ENCODE data around the gene BEAN1. TPM values are rescaled to one million over a fixed set of nuclear protein-coding genes. Genes with fewer than 3 reads are reported as not detected.

BEAN1 gene
- total and polyA plus RNA-seq, 9 of the 15 experiments (the other 6 are each of a cell fraction or from before 2014, with no cell fraction given): not detected

DNA sequence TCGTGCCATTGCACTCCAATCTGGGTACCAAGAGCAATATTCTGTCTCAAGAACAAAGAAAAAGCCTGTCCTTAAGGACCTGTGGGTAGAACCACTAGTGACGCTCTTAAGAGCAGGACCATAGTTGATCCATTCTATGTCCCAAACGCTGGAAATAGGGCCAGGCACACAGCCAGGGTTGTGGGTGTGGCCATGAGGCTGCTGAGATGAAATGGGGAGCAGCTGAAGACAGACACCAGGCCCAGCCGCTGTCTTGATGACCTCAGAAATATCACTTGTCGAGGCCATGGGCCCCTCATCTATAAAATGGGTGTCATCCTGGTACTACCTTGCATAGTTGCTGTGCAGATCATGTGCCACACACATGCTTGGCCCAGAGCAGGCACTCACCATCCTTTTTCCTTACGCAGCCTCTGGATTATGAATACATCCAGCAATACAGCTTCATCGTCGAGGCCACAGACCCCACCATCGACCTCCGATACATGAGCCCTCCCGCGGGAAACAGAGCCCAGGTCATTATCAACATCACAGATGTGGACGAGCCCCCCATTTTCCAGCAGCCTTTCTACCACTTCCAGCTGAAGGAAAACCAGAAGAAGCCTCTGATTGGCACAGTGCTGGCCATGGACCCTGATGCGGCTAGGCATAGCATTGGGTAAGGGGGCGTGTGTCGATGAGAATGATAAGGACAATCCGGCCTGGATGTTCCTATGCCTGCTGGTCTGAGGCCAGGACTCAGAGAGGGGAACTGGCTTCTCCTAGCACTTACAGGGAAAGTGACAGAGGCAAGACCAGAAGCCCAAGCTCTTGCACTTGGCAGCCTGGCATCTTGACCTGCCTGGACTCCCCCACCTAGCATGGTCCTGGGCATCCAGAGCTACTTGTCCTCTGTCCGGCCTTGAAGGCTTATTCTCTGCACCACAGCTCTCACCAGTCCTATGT lies 35.1 kb upstream of the BEAN1 start (continued):
- TF ChIP-seq NCOR1 (IDR thresholded peaks at IDR 0.05): no peak
- no peak for TF ChIP-seq ZNF232 (CRISPR knock-in tag; IDR thresholded peaks at IDR 0.05)
- TF ChIP-seq, protein P1, sequence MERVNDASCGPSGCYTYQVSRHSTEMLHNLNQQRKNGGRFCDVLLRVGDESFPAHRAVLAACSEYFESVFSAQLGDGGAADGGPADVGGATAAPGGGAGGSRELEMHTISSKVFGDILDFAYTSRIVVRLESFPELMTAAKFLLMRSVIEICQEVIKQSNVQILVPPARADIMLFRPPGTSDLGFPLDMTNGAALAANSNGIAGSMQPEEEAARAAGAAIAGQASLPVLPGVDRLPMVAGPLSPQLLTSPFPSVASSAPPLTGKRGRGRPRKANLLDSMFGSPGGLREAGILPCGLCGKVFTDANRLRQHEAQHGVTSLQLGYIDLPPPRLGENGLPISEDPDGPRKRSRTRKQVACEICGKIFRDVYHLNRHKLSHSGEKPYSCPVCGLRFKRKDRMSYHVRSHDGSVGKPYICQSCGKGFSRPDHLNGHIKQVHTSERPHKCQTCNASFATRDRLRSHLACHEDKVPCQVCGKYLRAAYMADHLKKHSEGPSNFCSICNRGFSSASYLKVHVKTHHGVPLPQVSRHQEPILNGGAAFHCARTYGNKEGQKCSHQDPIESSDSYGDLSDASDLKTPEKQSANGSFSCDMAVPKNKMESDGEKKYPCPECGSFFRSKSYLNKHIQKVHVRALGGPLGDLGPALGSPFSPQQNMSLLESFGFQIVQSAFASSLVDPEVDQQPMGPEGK (CRISPR knock-in tag; IDR thresholded peaks at IDR 0.05; ENCODE audit: borderline replicate concordance): no peak
- no peak for TF ChIP-seq NCOA6 (IDR thresholded peaks at IDR 0.05)
- TF ChIP-seq SIRT6 (IDR thresholded peaks at IDR 0.05; ENCODE audit: low read depth, low read length): no peak
- TF ChIP-seq, protein P2, sequence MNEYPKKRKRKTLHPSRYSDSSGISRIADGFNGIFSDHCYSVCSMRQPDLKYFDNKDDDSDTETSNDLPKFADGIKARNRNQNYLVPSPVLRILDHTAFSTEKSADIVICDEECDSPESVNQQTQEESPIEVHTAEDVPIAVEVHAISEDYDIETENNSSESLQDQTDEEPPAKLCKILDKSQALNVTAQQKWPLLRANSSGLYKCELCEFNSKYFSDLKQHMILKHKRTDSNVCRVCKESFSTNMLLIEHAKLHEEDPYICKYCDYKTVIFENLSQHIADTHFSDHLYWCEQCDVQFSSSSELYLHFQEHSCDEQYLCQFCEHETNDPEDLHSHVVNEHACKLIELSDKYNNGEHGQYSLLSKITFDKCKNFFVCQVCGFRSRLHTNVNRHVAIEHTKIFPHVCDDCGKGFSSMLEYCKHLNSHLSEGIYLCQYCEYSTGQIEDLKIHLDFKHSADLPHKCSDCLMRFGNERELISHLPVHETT (CRISPR knock-in tag; conservative IDR thresholded peaks at IDR 0.05 in 1 of 2, IDR thresholded peaks at IDR 0.05 in 1 of 2): no peak

All from K562 (cell line).